Measurements from ENCODE around the gene MED9. TPM values are rescaled to one million over a fixed set of nuclear protein-coding genes. Genes with fewer than 3 reads are reported as not detected.
"Not testable (repeated sequence)": the region's sequence is repeated elsewhere in the genome, so short reads cannot be mapped to it uniquely, and the experiment has no call there.

Gene MED9
- total and polyA plus RNA-seq, 2 donors = 14.3 TPM

DNA sequence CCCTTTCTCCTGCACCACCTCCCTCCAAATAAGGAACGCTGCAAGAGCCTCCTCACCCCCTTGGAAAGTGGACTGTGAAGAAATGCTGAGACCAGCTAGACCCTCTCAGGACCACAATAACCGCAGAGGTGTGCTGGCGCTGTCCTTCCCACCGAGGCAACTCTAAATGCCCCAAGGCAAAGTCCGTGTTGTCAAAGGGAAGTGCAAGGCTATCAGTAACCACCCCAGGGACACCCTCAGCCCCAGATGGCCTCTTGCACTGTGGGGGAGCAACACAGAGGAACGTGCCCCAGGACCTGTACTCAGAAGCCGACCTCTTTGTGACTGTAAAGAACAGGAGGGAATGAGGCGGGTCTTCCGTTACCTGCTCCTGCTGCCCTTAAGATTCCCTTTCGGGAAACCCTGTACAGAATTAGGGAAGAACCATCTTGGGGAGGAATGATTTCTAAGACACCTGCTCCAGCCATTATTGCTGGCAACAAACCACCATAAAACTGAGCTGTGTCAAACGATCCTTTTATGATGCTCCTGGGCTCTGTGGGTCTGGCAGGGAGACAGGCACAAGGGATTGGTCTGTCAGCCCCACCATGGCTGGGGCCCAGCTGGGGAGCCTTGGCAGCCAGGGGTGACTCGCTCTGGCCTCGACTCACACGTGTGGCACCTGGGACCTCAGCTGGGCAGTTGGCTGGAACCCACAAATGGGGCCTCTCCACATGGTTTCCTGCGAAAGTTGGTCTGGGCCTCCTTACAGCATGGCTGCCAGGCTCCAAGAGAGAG lies 14.6 kb upstream of the MED9 start:
- H3K4me1 ChIP-seq (ENCODE audit: control insufficient read depth in 2 of 2, insufficient read depth in 2 of 2, low read length in 2 of 2) = no peaks in the 10 kb centered on the region
- H3K9me3 ChIP-seq (ENCODE audit: control insufficient read depth in 2 of 2, insufficient read depth in 1 of 2, low read length in 1 of 2) = no peaks in the 10 kb centered on the region
- no peak overlapping the region for H3K27ac ChIP-seq (ENCODE audit: low read depth in 1 of 2, low read length in 1 of 2)
- H3K27me3 ChIP-seq (ENCODE audit: control insufficient read depth in 2 of 2, insufficient read depth in 1 of 2, low read length in 1 of 2) = no peaks in the 10 kb centered on the region
- H3K36me3 ChIP-seq (ENCODE audit: control insufficient read depth in 2 of 2, insufficient read depth in 2 of 2, low read length in 1 of 2) = no peaks in the 10 kb centered on the region
- no peak overlapping the region for H3K4me3 ChIP-seq (ENCODE audit: low read length in 2 of 2)
- 90% methylated on average over 15 of the region's 15 CpGs for WGBS
- no peak for DNase-seq (ENCODE audit: low read depth in 6 of 9, low spot score in 9 of 9)

DNA sequence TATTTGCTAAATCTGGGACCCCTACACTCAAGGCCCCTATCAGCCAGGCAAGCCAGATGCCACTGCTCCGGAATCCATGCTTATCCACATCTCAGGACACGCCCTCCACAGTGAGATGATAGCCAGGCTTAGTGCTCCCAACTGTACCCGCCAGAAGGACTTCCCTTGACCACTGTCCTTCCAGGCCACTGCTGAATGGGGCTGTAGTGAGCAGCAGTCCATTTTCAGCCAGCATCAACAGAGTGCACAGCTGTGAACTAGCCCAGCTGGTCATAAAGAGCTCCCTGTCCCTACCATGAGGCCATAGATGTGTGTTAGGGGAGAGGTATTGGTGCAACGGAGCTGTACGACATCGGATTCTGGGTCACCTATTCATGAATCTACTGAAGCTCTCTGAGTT lies 13.0 kb upstream of the MED9 start:
- H3K27ac ChIP-seq (ENCODE audit: low read depth in 1 of 2, low read length in 1 of 2) = no peak overlapping the region
- H3K4me1 ChIP-seq (ENCODE audit: control insufficient read depth in 2 of 2, insufficient read depth in 2 of 2, low read length in 2 of 2) = peaks cover 0 to 4% of the 10 kb centered on the region in 2 donors
- no peak overlapping the region for H3K4me3 ChIP-seq (ENCODE audit: low read length in 2 of 2)
- no peak for DNase-seq (ENCODE audit: low read depth in 6 of 9, low spot score in 9 of 9)
- H3K9me3 ChIP-seq (ENCODE audit: control insufficient read depth in 2 of 2, insufficient read depth in 1 of 2, low read length in 1 of 2) = peaks cover 0 to 3% of the 10 kb centered on the region in 2 donors
- no peaks in the 10 kb centered on the region for H3K27me3 ChIP-seq (ENCODE audit: control insufficient read depth in 2 of 2, insufficient read depth in 1 of 2, low read length in 1 of 2)
- WGBS = 95% methylated on average over 6 of the region's 6 CpGs
- no peaks in the 10 kb centered on the region for H3K36me3 ChIP-seq (ENCODE audit: control insufficient read depth in 2 of 2, insufficient read depth in 2 of 2, low read length in 1 of 2)

DNA sequence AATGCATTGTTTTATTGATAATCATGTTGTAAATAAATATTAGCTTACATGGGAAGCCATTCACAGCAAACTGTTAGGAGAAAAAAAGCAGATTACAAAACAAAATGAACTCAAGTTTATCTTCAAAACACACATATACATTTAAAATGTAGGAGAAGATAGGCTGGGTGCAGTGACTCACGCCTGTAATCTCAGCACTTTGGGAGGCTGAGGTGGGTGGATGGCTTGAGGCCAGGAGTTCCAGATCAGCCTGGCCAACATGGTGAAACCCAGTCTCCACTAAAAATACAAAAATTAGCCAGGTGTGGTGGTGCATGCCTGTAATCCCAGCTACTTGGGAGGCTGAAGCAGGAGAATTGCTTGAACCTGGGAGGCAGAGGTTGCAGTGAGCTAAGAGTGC lies 10.9 kb upstream of the MED9 start:
- H3K4me3 ChIP-seq (ENCODE audit: low read length in 2 of 2); DNase-seq (ENCODE audit: low read depth in 6 of 9, low spot score in 9 of 9); H3K27me3 ChIP-seq (ENCODE audit: control insufficient read depth in 2 of 2, insufficient read depth in 1 of 2, low read length in 1 of 2); H3K36me3 ChIP-seq (ENCODE audit: control insufficient read depth in 2 of 2, insufficient read depth in 2 of 2, low read length in 1 of 2); H3K4me1 ChIP-seq (ENCODE audit: control insufficient read depth in 2 of 2, insufficient read depth in 2 of 2, low read length in 2 of 2); H3K9me3 ChIP-seq (ENCODE audit: control insufficient read depth in 2 of 2, insufficient read depth in 1 of 2, low read length in 1 of 2); H3K27ac ChIP-seq (ENCODE audit: low read depth in 1 of 2, low read length in 1 of 2): not testable (repeated sequence)
- 88% methylated on average over 1 of the region's 1 CpG for WGBS

DNA sequence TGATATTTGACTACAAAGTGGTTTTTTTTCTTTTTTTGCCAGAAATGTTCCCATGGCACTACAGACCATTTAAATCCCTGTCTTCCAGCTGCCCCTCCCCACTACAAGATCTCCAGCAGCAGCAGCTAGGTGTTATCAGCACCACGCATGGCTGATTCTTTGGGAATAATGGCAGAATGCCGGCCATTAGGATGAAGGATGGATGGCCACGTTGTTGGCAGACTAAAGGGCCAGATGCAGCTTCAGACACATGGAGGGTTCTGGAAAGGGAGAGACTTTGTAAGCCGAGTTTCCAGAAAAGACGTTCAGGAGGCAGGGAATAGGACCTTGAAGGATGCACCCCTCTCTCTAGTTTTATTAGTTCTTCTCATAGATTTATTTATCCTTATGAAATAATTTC lies 10.3 kb upstream of the MED9 start:
- Histone ChIP-seq H3K27ac (ENCODE audit: low read depth in 1 of 2, low read length in 1 of 2) (no peak overlapping the region), H3K36me3 (ENCODE audit: control insufficient read depth in 2 of 2, insufficient read depth in 2 of 2, low read length in 1 of 2) (no peaks in the 10 kb centered on the region), H3K4me1 (ENCODE audit: control insufficient read depth in 2 of 2, insufficient read depth in 2 of 2, low read length in 2 of 2) (peaks cover 0 to 4% of the 10 kb centered on the region in 2 donors), H3K27me3 (ENCODE audit: control insufficient read depth in 2 of 2, insufficient read depth in 1 of 2, low read length in 1 of 2) (peaks cover 0 to 3% of the 10 kb centered on the region in 2 donors), H3K4me3 (ENCODE audit: low read length in 2 of 2) (no peak overlapping the region), H3K9me3 (ENCODE audit: control insufficient read depth in 2 of 2, insufficient read depth in 1 of 2, low read length in 1 of 2) (peaks cover 0 to 3% of the 10 kb centered on the region in 2 donors)
- DNase-seq (ENCODE audit: low read depth in 6 of 9, low spot score in 9 of 9) = no peak
- 74% methylated on average over 5 of the region's 5 CpGs for WGBS

DNA sequence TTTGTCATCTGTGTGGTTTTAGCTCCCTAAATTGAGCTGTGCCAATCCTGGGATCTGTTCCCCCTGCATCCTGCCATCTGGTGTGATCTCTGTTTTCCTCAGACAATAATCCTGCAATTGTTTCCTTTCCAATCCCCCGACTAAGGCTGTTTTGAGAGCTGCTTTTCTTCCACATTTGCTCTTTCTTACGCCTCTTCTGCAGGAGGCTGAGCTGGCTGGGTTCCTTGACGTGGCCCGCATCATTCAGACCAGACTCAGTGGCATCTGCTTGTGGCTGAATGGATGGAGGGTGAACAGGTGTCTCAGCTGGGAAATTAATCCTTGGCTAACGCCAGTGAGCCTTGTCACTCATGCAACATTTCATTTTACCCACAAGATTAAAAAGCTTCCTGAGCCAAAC lies 9.8 kb upstream of the MED9 start:
- peaks cover 0 to 3% of the 10 kb centered on the region in 2 donors for H3K27me3 ChIP-seq (ENCODE audit: control insufficient read depth in 2 of 2, insufficient read depth in 1 of 2, low read length in 1 of 2)
- 71% methylated on average over 5 of the region's 5 CpGs for WGBS

DNA sequence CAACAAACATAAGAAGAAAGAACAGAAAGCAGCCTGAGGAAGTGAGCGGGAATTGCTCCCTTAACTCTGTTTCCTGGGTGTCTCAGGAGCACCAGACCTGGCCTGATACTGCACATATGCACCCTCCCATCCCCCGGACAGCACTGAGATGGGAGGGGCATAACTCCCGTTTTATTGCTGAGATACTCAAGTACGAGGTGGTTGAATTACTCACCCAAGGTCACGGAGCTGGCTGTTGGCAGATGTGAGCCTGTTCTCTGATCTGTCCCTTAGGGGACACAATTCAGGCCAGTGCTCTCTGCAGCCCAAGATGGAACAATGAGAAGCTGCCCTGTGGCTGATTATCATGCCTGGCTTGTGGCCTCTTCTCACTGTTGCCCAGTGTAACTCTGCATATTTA lies 9.1 kb upstream of the MED9 start:
- Histone ChIP-seq H3K9me3 (ENCODE audit: control insufficient read depth in 2 of 2, insufficient read depth in 1 of 2, low read length in 1 of 2) (peaks cover 0 to 3% of the 10 kb centered on the region in 2 donors), H3K4me3 (ENCODE audit: low read length in 2 of 2) (no peak overlapping the region), H3K4me1 (ENCODE audit: control insufficient read depth in 2 of 2, insufficient read depth in 2 of 2, low read length in 2 of 2) (peaks cover 0 to 4% of the 10 kb centered on the region in 2 donors), H3K27me3 (ENCODE audit: control insufficient read depth in 2 of 2, insufficient read depth in 1 of 2, low read length in 1 of 2) (peaks cover 0 to 3% of the 10 kb centered on the region in 2 donors), H3K36me3 (ENCODE audit: control insufficient read depth in 2 of 2, insufficient read depth in 2 of 2, low read length in 1 of 2) (no peaks in the 10 kb centered on the region), H3K27ac (ENCODE audit: low read depth in 1 of 2, low read length in 1 of 2) (no peak overlapping the region)
- 90% methylated on average over 5 of the region's 5 CpGs for WGBS
- no peak for DNase-seq (ENCODE audit: low read depth in 6 of 9, low spot score in 9 of 9)

More for the DNA sequence above, 9.8 kb upstream of the MED9 start:
- DNase-seq (ENCODE audit: low read depth in 6 of 9, low spot score in 9 of 9) = no peak
- no peaks in the 10 kb centered on the region for H3K36me3 ChIP-seq (ENCODE audit: control insufficient read depth in 2 of 2, insufficient read depth in 2 of 2, low read length in 1 of 2)
- no peak overlapping the region for H3K27ac ChIP-seq (ENCODE audit: low read depth in 1 of 2, low read length in 1 of 2)
- H3K9me3 ChIP-seq (ENCODE audit: control insufficient read depth in 2 of 2, insufficient read depth in 1 of 2, low read length in 1 of 2) = peaks cover 0 to 3% of the 10 kb centered on the region in 2 donors
- peaks cover 0 to 4% of the 10 kb centered on the region in 2 donors for H3K4me1 ChIP-seq (ENCODE audit: control insufficient read depth in 2 of 2, insufficient read depth in 2 of 2, low read length in 2 of 2)
- H3K4me3 ChIP-seq (ENCODE audit: low read length in 2 of 2) = no peak overlapping the region

DNA sequence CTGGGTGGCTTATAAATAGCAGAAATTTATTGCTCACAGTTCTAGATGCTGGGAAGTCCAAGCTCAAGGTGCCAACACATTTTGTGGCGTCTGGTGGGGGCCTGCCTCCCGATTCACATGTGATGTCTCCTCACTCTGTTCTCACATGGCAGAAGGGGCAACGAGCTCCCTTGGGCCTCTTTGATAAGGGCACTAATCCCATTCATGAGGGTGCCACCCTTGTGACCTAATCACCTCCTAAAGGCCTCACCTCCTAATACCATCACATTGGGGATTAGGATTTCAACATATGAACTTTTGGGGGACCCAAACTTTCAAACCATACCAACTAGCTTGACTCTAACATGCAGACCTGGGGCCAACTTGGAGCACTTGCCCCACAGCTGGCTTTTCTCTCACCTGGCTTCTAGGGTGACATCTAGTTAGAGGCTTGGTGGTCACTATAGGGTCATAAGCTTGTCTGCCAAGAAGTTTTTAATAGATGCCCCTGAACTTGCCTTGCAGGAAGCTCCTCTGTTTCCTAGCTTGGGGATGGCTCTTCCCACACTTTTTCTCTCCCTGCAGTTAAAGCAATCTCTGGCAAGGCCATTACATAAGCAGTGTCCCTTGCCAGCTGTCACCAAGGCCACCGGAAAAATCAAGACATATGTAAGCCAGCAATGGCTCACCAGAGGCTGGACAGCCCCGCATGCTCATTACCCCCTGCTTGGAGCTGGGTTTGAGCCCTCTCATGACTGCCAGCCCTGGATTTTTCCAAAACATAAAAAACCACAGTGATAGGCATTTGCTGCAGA lies 8.4 kb upstream of the MED9 start:
- no peak overlapping the region for H3K4me3 ChIP-seq (ENCODE audit: low read length in 2 of 2)
- H3K4me1 ChIP-seq (ENCODE audit: control insufficient read depth in 2 of 2, insufficient read depth in 2 of 2, low read length in 2 of 2) = peaks cover 0 to 4% of the 10 kb centered on the region in 2 donors
- H3K36me3 ChIP-seq (ENCODE audit: control insufficient read depth in 2 of 2, insufficient read depth in 2 of 2, low read length in 1 of 2) = no peaks in the 10 kb centered on the region
- H3K27ac ChIP-seq (ENCODE audit: low read depth in 1 of 2, low read length in 1 of 2) = no peak overlapping the region
- peaks cover 0 to 3% of the 10 kb centered on the region in 2 donors for H3K27me3 ChIP-seq (ENCODE audit: control insufficient read depth in 2 of 2, insufficient read depth in 1 of 2, low read length in 1 of 2)
- no peak for DNase-seq (ENCODE audit: low read depth in 6 of 9, low spot score in 9 of 9)
- 97% methylated on average over 5 of the region's 5 CpGs for WGBS
- H3K9me3 ChIP-seq (ENCODE audit: control insufficient read depth in 2 of 2, insufficient read depth in 1 of 2, low read length in 1 of 2) = peaks cover 0 to 3% of the 10 kb centered on the region in 2 donors

DNA sequence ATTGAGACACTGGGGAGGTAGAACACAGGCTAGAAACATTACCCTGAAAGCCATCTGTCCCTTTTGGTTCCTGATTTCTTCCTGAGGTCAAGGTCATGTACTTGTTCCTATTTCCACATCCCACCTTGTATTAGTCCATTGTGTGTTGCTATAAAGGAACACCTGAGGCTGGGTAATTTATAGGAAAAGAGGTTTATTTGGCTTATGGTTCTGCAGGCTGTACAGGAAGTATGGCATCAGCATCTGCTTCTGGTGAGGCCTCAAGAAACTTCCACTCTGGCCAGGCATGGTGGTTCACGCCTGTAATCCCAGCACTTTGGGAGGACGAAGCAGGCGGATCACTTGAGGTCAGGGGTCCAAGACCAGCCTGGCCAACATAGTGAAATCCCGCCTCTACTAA lies 7.4 kb upstream of the MED9 start:
- Histone ChIP-seq H3K36me3 (ENCODE audit: control insufficient read depth in 2 of 2, insufficient read depth in 2 of 2, low read length in 1 of 2) (no peaks in the 10 kb centered on the region), H3K27ac (ENCODE audit: low read depth in 1 of 2, low read length in 1 of 2) (no peak overlapping the region), H3K27me3 (ENCODE audit: control insufficient read depth in 2 of 2, insufficient read depth in 1 of 2, low read length in 1 of 2) (peaks cover 0 to 3% of the 10 kb centered on the region in 2 donors), H3K9me3 (ENCODE audit: control insufficient read depth in 2 of 2, insufficient read depth in 1 of 2, low read length in 1 of 2) (peaks cover 0 to 3% of the 10 kb centered on the region in 2 donors), H3K4me3 (ENCODE audit: low read length in 2 of 2) (no peak overlapping the region), H3K4me1 (ENCODE audit: control insufficient read depth in 2 of 2, insufficient read depth in 2 of 2, low read length in 2 of 2) (peaks cover 0 to 4% of the 10 kb centered on the region in 2 donors)
- no peak for DNase-seq (ENCODE audit: low read depth in 6 of 9, low spot score in 9 of 9)
- 100% methylated on average over 4 of the region's 4 CpGs for WGBS

DNA sequence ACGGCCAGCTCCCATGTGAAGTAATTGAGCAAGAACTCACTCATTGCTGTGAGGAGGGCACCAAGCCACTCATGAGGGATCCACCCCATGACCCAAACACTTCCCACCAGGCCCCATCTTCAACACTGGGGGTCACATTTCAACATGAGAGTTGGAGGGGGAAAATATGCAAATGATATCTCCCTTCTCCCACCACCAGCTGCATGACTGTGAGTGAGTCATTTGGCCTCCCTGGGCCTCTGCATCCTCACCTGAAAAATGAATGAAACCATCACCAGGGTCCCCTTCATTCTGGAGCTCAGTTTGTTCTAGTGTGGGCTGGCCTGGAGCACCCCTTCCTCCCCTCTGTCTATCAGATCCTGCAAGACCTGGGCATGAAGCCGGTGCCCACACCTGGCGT lies 6.8 kb upstream of the MED9 start:
- Histone ChIP-seq H3K36me3 (ENCODE audit: control insufficient read depth in 2 of 2, insufficient read depth in 2 of 2, low read length in 1 of 2) (no peaks in the 10 kb centered on the region), H3K4me3 (ENCODE audit: low read length in 2 of 2) (no peak overlapping the region), H3K27me3 (ENCODE audit: control insufficient read depth in 2 of 2, insufficient read depth in 1 of 2, low read length in 1 of 2) (peaks cover 0 to 3% of the 10 kb centered on the region in 2 donors), H3K27ac (ENCODE audit: low read depth in 1 of 2, low read length in 1 of 2) (no peak overlapping the region), H3K4me1 (ENCODE audit: control insufficient read depth in 2 of 2, insufficient read depth in 2 of 2, low read length in 2 of 2) (peaks cover 0 to 4% of the 10 kb centered on the region in 2 donors), H3K9me3 (ENCODE audit: control insufficient read depth in 2 of 2, insufficient read depth in 1 of 2, low read length in 1 of 2) (peaks cover 0 to 3% of the 10 kb centered on the region in 2 donors)
- 100% methylated on average over 3 of the region's 3 CpGs for WGBS
- DNase-seq (ENCODE audit: low read depth in 6 of 9, low spot score in 9 of 9) = no peak
